SH-SY5Y (cell line): ENCODE measurements around the gene RPGR.

ENCODE experiments used
- GATA2 ChIP-seq: IDR thresholded peaks from 2 replicates; pipeline ENCODE4 v1.6.1; 2011; ENCODE audit warnings: mild to moderate bottlenecking, low read depth, low read length
- GATA3 ChIP-seq: IDR thresholded peaks from 2 replicates; pipeline ENCODE4 v1.6.1; 2011; ENCODE audit warnings: low read depth, mild to moderate bottlenecking, low read length, moderate library complexity

GRCh38 chrX:38363046-38363445 lies 35.7 kb upstream of the RPGR start:
- TF ChIP-seq GATA2: no peak
- TF ChIP-seq GATA3: no peak
